GM18867 (cell line): ENCODE measurements around the gene RTRAF.
A peak's percentile ranks its signal among the peaks of the same experiment; 100 is the strongest.

Experiments
- ATAC-seq: cut with Tn5 transposase; IDR thresholded peaks from one replicate; pipeline ENCODE4 v1.9.1; 2021; ENCODE audit warnings: mild to moderate bottlenecking, moderate library complexity; ENCODE audit not compliant: unreplicated experiment

RTRAF gene

GRCh38 chr14:51989293-51990234 lies at the start of gene RTRAF:
Gene RTRAF (plus strand): TSS chr14:51989546. CDS start chr14:51989640, 94 bp downstream.
- ATAC-seq: peak; percentile 92

GRCh38 chr14:51939755-51940301 lies 49.5 kb upstream of the RTRAF start:
- ATAC-seq: no peak

GRCh38 chr14:51942971-51943370 lies 46.4 kb upstream of the RTRAF start:
- ATAC-seq: no peak

- ATAC-seq: no peak
Observed at GRCh38 chr14:51950007-51950406, 39.3 kb upstream of the RTRAF start.

GRCh38 chr14:51951656-51952055 lies 37.7 kb upstream of the RTRAF start:
- ATAC-seq: no peak

- ATAC-seq: no peak
Observed at GRCh38 chr14:51954031-51954430, 35.3 kb upstream of the RTRAF start.

GRCh38 chr14:51954657-51955056 lies 34.7 kb upstream of the RTRAF start:
- no peak for ATAC-seq

- no peak for ATAC-seq
Observed at GRCh38 chr14:51957950-51958349, 31.4 kb upstream of the RTRAF start.

GRCh38 chr14:51959928-51960327 lies 29.4 kb upstream of the RTRAF start:
- ATAC-seq: no peak

GRCh38 chr14:51960866-51961265 lies 28.5 kb upstream of the RTRAF start:
- ATAC-seq: no peak

- no peak for ATAC-seq
Observed at GRCh38 chr14:51962711-51963110, 26.6 kb upstream of the RTRAF start.

GRCh38 chr14:51963286-51963685 lies 26.1 kb upstream of the RTRAF start:
- no peak for ATAC-seq

- ATAC-seq: no peak
Observed at GRCh38 chr14:51967521-51967920, 21.8 kb upstream of the RTRAF start.

GRCh38 chr14:51969852-51970540 lies 19.4 kb upstream of the RTRAF start:
- ATAC-seq: no peak

- ATAC-seq: no peak
Observed at GRCh38 chr14:51972566-51972965, 16.8 kb upstream of the RTRAF start.

- no peak for ATAC-seq
Observed at GRCh38 chr14:51977075-51977474, 12.3 kb upstream of the RTRAF start.

GRCh38 chr14:51978681-51979085 lies 10.7 kb upstream of the RTRAF start:
- no peak for ATAC-seq

- peak; percentile 54 for ATAC-seq
Observed at GRCh38 chr14:51979088-51979709, 10.1 kb upstream of the RTRAF start.

- peak; percentile 59 for ATAC-seq
Observed at GRCh38 chr14:51981218-51981854, 8.0 kb upstream of the RTRAF start.

- no peak for ATAC-seq
Observed at GRCh38 chr14:51988221-51988620, 1.1 kb upstream of the RTRAF start.

- no peak for ATAC-seq
Observed at GRCh38 chr14:51990488-51990887, 1.1 kb downstream of the RTRAF start.
